Midbrain (tissue), 1 donor: ENCODE measurements around the gene BFSP2.
"Not testable (repeated sequence)": the region's sequence is repeated elsewhere in the genome, so short reads cannot be mapped to it uniquely, and the experiment has no call there.

Experiments used
- DNase-seq: peaks from one replicate; lab custom pipeline; 2025; lab: John Stamatoyannopoulos, UW

BFSP2 gene

DNA sequence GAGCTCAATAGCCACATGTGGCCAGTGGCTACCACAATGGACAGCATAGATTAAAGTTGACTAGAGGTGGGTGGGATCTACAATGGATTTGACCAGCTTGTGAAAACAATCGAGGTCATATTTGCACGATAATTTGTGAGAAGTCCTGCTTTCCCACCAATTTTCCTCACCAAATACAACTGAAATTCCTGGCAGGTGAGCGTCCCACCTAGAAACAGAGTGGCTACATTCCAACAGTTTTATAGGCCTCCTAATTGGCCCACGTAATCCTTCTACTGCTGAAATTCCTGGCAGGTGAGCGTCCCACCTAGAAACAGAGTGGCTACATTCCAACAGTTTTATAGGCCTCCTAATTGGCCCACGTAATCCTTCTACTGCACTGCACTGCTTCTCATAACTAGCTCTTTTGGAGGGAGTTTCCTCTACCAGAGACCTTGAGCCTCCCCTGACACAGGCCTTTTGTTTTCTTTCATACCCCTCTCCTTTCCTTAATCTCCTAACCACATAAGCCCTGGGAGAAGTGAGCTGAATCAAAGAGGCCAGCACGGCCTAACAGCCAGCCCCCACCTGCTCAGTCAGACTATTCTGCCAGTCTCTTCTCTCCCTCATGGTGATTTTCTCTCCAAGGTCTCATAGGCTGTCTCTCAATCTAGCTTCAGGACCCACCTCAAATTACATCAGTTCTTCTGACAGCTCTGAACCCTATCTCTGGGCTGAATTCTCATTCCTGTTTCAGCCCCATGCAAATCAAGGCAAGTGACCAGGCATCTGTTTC is 80.2 kb downstream of the BFSP2 start:
- no peak for DNase-seq

DNA sequence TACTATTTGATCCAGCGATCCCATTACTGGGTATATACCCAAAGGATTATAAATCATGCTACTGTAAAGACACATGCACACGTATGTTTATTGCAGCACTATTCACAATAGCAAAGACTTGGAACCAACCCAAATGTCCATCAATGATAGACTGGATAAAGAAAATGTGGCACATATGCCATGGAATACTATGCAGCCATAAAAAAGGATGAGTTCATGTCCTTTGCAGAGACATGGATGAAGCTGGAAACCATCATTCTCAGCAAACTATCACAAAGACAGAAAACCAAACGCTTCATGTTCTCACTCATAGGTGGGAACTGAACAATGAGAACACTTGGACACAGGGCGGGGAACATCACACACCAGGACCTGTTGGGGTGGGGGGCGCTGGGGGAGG is 82.6 kb downstream of the BFSP2 start:
- not testable (repeated sequence) for DNase-seq

- no peak for DNase-seq
These were observed 86.8 kb downstream of the BFSP2 start for GRCh38 chr3:133486658-133487057.

GRCh38 chr3:133487204-133487603 is 87.3 kb downstream of the BFSP2 start:
- no peak for DNase-seq

DNA sequence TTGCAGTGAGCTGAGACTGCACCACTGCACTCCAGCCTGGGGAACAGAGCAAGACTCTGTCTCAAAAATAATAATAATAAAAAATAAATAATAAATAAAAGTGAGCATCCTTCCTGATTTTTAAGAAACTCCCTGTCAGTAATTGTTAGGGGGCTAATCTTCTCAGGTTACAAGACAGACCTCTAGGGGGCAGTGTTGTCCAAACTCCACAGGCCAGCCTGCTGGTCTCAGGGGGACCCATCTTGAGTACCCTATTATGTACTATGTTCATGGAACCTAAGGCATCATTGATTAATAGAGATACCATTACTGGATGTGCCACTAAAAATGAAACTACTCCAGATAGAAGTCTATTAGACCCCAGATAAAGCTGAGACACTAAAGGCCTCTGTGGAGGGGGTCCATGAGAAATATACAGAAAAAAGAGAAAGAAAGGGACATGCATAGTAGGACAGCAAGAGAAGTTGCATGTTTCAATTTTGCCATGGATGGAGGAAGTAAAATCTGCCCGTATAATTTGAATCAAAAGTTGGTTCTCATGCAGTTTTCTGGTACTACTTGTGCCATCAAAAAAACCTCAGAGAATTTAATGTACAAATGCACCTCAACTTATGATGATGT is 88.2 kb downstream of the BFSP2 start:
- DNase-seq, result no peak

- DNase-seq, result no peak
These were observed 89.0 kb downstream of the BFSP2 start for GRCh38 chr3:133488785-133489367.

DNA sequence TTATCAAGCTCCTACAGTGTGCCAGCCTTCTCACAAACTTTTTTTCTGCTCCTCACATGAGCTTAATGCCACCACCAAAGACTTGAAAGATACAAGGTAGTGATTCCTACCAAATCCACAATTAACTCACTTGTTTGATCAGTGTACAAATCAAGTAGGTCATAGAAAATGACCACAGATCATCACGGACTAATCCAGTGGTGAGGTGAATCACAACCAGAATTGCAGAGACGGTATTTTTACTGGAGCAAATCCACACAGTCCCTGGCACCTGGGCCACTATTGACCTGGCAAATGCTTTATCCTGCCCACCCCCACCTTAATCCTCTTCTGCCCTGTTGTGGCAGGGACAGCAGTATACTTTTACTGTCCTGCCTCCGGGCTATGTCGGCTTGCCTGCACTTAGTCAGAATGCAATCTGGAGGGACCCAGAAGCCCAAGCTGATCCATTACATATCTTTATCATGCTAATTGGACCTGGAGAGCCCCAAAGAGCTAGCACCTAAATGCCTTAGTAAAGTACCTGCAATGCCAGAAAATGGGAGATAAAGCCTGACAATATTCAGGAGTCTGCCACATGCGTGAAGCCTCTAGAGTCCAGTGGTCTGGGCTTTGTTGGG is 89.7 kb downstream of the BFSP2 start:
- no peak for DNase-seq

- DNase-seq, result no peak
These were observed 90.9 kb downstream of the BFSP2 start for GRCh38 chr3:133490468-133491351.

GRCh38 chr3:133491481-133492059 is 91.7 kb downstream of the BFSP2 start:
- no peak for DNase-seq

GRCh38 chr3:133492159-133492741 is 92.4 kb downstream of the BFSP2 start:
- DNase-seq, result no peak

- DNase-seq, result no peak
These were observed 94.6 kb downstream of the BFSP2 start for GRCh38 chr3:133494469-133494868.

DNA sequence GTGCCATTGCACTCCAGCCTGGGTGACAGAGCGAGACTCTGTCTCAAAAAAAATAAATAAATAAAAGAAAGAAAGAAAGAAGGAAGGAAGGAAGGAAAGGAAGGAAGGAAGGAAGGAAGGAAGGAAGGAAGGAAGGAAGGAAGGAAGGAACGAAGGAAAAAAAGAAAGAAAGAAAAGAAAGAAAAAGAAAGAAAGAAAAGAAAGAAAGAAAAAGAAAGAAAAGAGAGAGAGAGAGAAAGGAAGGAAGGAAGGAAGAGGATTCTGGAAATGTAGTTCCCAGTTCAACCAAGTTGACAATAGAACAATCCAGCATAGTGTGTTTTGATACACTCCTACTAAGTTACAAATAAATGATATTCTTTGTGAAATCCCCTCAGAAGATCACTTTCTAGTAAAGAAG is 102.7 kb downstream of the BFSP2 start:
- DNase-seq, result not testable (repeated sequence)

DNA sequence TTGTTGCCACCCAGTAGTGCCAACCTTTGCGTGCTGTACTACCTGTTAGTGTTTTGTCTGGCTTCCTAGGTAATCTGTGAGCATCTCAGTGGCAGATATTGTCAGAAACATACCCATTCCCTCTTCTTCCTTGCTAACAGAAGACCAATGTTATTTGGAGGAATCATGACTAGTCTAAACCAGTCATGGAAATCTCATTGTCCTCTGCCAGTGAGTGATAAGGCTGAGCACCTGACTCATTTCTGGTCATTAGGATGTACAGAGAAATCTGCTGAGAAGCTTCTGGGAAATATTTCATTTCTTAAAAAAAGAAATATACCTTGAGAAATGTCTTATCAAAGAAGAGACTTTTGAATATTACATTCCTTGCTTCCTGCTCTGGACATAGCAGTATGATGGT is 103.6 kb downstream of the BFSP2 start:
- no peak for DNase-seq

GRCh38 chr3:133504736-133505135 is 104.9 kb downstream of the BFSP2 start:
- DNase-seq, result no peak

GRCh38 chr3:133505813-133506212 is 106.0 kb downstream of the BFSP2 start:
- DNase-seq, result no peak

GRCh38 chr3:133506215-133506901 is 106.5 kb downstream of the BFSP2 start:
- DNase-seq, result peak; percentile 9

GRCh38 chr3:133509488-133509887 is 109.6 kb downstream of the BFSP2 start:
- DNase-seq, result no peak

GRCh38 chr3:133512416-133513089 is 112.7 kb downstream of the BFSP2 start:
- DNase-seq, result no peak

GRCh38 chr3:133514418-133514817 is 114.6 kb downstream of the BFSP2 start:
- no peak for DNase-seq

GRCh38 chr3:133515127-133515526 is 115.3 kb downstream of the BFSP2 start:
- no peak for DNase-seq
